AG04450 (cell line): ENCODE data around the gene DDOST. TPM values are rescaled to one million over a fixed set of nuclear protein-coding genes. Genes with fewer than 3 reads are reported as not detected.

ENCODE experiments used
- CTCF ChIA-PET: fragments of 300-600, 350-600 bp; formaldehyde crosslinking; extraction: SDS; loops from one replicate; lab custom pipeline; 2022; ENCODE audit warnings: antibody characterized with exemption, inconsistent platforms; lab: Charles Lee
- POLR2A ChIA-PET: fragments of 350-600 bp; formaldehyde crosslinking; extraction: SDS; loops from one replicate; lab custom pipeline; 2021; ENCODE audit warnings: antibody characterized with exemption, inconsistent platforms; lab: Yijun Ruan, JAX
- DNase-seq: peaks from one replicate; pipeline ENCODE4 v3.0.0-alpha.2; 2011; ENCODE audit warnings: low read depth, low spot score
- H3K27ac ChIP-seq: one replicate; pipeline ENCODE4 v1.5.1; 2012; ENCODE audit warnings: low read depth, low read length, control low read depth
- H3K27me3 ChIP-seq: one replicate; pipeline ENCODE4 v1.6.0; 2012; ENCODE audit warnings: low read length; ENCODE audit not compliant: control insufficient read depth, insufficient read depth
- H3K4me3 ChIP-seq: 2 replicates; pipeline ENCODE4 v1.5.1; 2011; ENCODE audit warnings: mild to moderate bottlenecking, low read depth, low read length, control low read depth
- H3K9me3 ChIP-seq: 2 replicates; pipeline ENCODE4 v1.5.1; 2012; ENCODE audit warnings: low read length; ENCODE audit not compliant: control insufficient read depth, insufficient read depth
- CTCF ChIP-seq: IDR thresholded peaks from 2 replicates; pipeline ENCODE4 v1.5.1; 2011; ENCODE audit warnings: low read depth, low read length, control low read depth, inconsistent platforms
- polyA plus RNA-seq: library from polyadenylated mRNA; depleted of rRNA; stranded (reverse); fragments of >200 nt; gene quantifications from 2 replicates; pipeline ENCODE4 v1.2.3, GENCODE V29; 2011

DDOST gene
- polyA plus RNA-seq, 1 experiment, result 494 TPM

DNA sequence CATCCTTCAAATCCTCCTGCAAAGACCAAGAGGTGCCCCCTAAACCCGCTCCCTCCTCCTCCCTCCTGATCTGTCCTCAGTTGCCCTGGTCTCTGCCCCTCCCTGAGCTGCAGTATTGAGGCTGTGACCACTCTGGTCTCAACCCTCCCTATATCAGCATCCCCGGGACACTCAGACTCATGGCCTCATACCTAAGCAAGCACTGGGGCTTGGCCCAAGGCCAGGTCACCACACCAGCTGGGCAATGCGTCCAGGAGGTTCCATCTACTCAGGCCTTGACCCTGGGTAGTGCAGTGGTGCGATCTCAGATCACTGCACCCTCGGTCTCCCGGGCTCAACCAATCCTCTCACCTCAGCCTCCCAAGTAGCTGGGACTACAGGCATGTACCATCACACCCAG, 46.9 kb upstream of the DDOST start:
- TF ChIP-seq CTCF, result no peak
- POLR2A ChIA-PET, result no interaction called here
- DNase-seq, result no peak
- Histone ChIP-seq H3K9me3 (no peaks in the 10 kb centered on the region; the same call in 1 of the 2 replicates), H3K27ac (no peak overlapping the region), H3K27me3 (no peaks in the 10 kb centered on the region), H3K4me3 (no peak overlapping the region)
- CTCF ChIA-PET, result interaction anchor here (1.0 kb wide), 1 partner anchor 11 kb away, joined by 3 read pairs; no protein-coding TSS in a partner anchor

GRCh38 chr1:20706841-20707240, 45.7 kb upstream of the DDOST start:
- DNase-seq, result no peak
- no peak for TF ChIP-seq CTCF
- ChIA-PET POLR2A (no interaction called here), CTCF (interaction anchor here (0.8 to 1.0 kb wide), 3 partner anchors 10 to 23 kb away, joined by 3 read pairs; no protein-coding TSS in a partner anchor)
- Histone ChIP-seq H3K27me3 (no peaks in the 10 kb centered on the region), H3K4me3 (no peak overlapping the region), H3K27ac (no peak overlapping the region), H3K9me3 (no peaks in the 10 kb centered on the region; the same call in 1 of the 2 replicates)

- ChIA-PET POLR2A (no interaction called here), CTCF (interaction anchor here (1.3 kb wide), 1 partner anchor 490 kb away, joined by 3 read pairs; no protein-coding TSS in a partner anchor)
- Histone ChIP-seq H3K4me3 (no peak overlapping the region), H3K9me3 (no peaks in the 10 kb centered on the region; the same call in 1 of the 2 replicates), H3K27me3 (no peaks in the 10 kb centered on the region), H3K27ac (no peak overlapping the region)
- DNase-seq, result no peak
- no peak for TF ChIP-seq CTCF
Measured at GRCh38 chr1:20705203-20705755, 44.1 kb upstream of the DDOST start.

DNA sequence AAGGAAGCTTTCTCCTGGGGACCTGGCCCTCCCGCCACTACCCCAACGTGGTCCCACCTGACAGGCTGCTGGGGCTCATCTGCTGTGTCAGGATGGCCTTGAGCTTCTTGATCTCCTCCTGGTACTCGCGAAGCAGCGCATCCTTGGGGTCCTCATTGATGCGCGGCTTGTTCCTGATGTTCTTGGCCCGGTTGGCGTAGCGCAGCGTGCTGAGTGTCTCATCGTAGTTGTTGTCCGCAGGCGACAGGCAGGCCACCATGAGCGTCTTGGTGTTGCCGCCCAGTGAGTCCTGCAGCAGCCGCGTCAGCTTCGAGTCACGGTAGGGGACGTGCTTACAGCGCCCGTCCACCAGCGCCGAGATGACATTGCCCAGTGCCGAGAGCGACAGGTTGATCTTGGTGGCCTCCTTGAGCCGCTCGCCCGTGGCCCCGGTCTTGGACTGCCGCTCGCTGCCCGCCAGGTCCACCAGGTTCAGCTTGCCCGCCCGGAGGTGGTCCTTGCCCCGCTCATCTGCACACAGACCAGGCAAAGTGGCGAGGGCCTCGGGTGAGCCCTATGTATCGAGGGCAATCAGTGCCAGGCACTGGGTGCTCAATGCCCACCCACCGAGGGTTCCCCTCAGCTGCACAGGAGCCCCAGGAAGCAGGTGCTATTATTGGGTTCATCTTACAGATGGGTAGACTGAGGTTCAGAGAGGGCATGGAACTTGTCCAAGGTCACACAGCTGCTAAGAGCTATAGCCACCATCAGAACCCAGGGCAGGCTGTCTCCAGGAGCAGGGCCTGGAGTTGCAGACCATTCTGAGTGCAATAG, 43.4 kb upstream of the DDOST start:
- ChIA-PET POLR2A (no interaction called here), CTCF (interaction anchor here (1.3 kb wide), 1 partner anchor 491 kb away, joined by 3 read pairs; no protein-coding TSS in a partner anchor)
- DNase-seq, result no peak

More for the DNA sequence above, 43.4 kb upstream of the DDOST start:
- Histone ChIP-seq H3K27ac (no peak overlapping the region), H3K9me3 (no peaks in the 10 kb centered on the region; the same call in 1 of the 2 replicates), H3K27me3 (no peaks in the 10 kb centered on the region), H3K4me3 (no peak overlapping the region)
- no peak for TF ChIP-seq CTCF
